Small intestine (tissue), 7 donors: ENCODE results near the gene CUL3. TPM values are rescaled to one million over a fixed set of nuclear protein-coding genes. Genes with fewer than 3 reads are reported as not detected.

Experiments used
- DNase-seq, 2 donors: peaks; one replicate each; pipeline versions ENCODE4 v3.0.0 to v3.0.0-alpha.2; 2013
- FAIRE-seq: peaks from 2 replicates; lab custom pipeline; 2012; peaks lifted over from hg19 to GRCh38; lab: Jason Lieb, UNC
- H3K27ac ChIP-seq, 3 donors: one replicate each; pipeline ENCODE4 v1.5.1; 2013; ENCODE audit warnings: low read length in 2 of 3, mild to moderate bottlenecking in 2 of 3, control low read depth in 1 of 3, inconsistent platforms in 1 of 3, low read depth in 1 of 3, moderate library complexity in 1 of 3
- H3K27me3 ChIP-seq, 3 donors: one replicate each; pipeline ENCODE4 v1.6.1; 2013; ENCODE audit warnings: low read length in 3 of 3, inconsistent platforms in 1 of 3; ENCODE audit not compliant: control insufficient read depth in 3 of 3, insufficient read depth in 3 of 3
- H3K36me3 ChIP-seq, 3 donors: one replicate each; pipeline ENCODE4 v1.6.1; 2013; ENCODE audit warnings: low read length in 3 of 3, inconsistent platforms in 1 of 3, low read depth in 1 of 3, mild to moderate bottlenecking in 1 of 3, moderate library complexity in 1 of 3; ENCODE audit not compliant: control insufficient read depth in 3 of 3, insufficient read depth in 2 of 3
- H3K4me1 ChIP-seq, 3 donors: one replicate each; pipeline ENCODE4 v1.6.1; 2013; ENCODE audit warnings: low read length in 2 of 3, inconsistent platforms in 1 of 3, low read depth in 1 of 3, mild to moderate bottlenecking in 1 of 3, moderate library complexity in 1 of 3; ENCODE audit not compliant: control insufficient read depth in 3 of 3, insufficient read depth in 2 of 3
- H3K4me3 ChIP-seq, 3 donors: one replicate each; pipeline ENCODE4 v1.5.1; 2013; ENCODE audit warnings: low read length in 3 of 3, control low read depth in 1 of 3, inconsistent platforms in 1 of 3, low read depth in 1 of 3, mild to moderate bottlenecking in 1 of 3, moderate library complexity in 1 of 3
- H3K9me3 ChIP-seq, 2 donors: one replicate each; pipeline ENCODE4 v1.6.1; 2013; ENCODE audit warnings: low read depth in 1 of 2, low read length in 1 of 2; ENCODE audit not compliant: control insufficient read depth in 2 of 2, insufficient read depth in 1 of 2
- WGBS, 3 donors: extraction: QIAGEN DNeasy Blood & Tissue Kit; methylation state at CpG; one replicate each; pipeline ENCODE4 v1.1.7; 2013; 5-methylcytosine and 5-hydroxymethylcytosine counted together
- polyA plus RNA-seq, 4 donors: library from polyadenylated mRNA; stranded (reverse) in 3 of 4; unstranded in 1 of 4; fragments of 200-250 nt in 3 of 4; fragments of 120-200 nt in 1 of 4; gene quantifications; one replicate each; pipeline versions ENCODE4 v1.2.1 to v1.2.3, GENCODE V29; 2013
- donor health status: healthy with polysubstance abuse.
- donor health status: control.
- donor health status: control.
- donor health status: Bipolar disorder and iron deficiency.
- donor health status: healthy.

CUL3 gene
- polyA plus RNA-seq, 4 donors = 56.7 to 102 (median 77.6) TPM

DNA sequence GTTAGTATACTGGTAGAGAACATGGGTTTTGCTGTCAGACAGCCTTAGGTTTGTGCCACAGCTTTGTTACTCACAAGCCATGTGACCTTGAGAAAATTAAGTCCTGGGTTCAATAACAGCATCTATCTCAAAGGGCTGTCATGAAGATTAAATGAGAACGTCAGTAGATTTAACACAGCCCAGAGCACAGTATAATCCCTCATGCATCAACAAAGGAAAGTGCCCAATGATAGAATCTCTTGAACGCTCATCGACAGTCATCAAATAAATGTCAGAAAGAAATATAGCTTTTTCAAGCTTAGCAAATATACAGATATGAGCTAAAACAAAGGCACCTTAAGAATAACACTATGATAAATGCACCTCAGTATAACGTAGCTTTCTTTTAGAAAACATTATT lies 22.3 kb downstream of the CUL3 start:
- WGBS, 3 donors = 82 to 90% (median 86%) methylated on average over 4 of the region's 4 CpGs
- no peak for FAIRE-seq
- Histone ChIP-seq H3K27ac (no peak overlapping the region), H3K4me1 (peaks cover 0 to 13% (median 0%) of the 10 kb centered on the region in 3 donors), H3K4me3 (no peak overlapping the region), H3K27me3 (no peaks in the 10 kb centered on the region), H3K9me3 (peaks cover 0 to 13% of the 10 kb centered on the region in 2 donors), H3K36me3 (peaks cover 0 to 6% (median 0%) of the 10 kb centered on the region in 3 donors)
- no peak for DNase-seq

DNA sequence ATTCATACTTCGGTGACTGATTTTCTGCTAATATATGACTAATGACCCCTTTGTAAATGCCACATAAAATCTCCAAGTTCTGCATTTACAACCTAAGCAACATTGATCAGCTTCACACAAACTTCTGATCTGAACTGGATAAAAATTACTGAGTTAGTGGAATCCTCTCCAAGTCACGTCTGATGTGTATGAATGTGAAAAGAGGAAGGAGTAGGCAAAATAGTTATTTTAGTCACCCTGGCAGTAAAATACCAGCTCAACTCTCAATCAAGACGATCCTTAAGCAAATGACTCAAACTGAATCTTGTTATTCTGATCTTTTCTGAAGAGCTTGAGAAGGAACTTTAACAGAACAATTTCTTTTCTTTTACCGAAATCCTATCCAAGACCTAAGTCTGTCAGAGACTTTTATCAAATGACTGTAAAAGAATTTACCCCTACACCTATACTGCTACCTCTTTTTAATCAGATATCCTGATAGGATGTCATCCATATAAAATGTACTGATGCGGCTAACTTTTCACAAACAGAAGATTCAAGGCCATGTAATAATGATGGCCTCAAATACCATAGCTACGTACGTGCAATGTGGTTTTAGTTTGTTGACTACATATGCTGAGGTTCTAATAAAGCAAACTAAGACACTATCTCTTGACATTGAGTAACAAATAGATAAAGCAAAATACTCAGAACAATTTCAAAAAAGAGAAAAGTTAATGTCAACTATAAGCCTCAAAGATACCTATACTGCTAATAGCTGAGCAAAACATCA lies 23.7 kb downstream of the CUL3 start:
- no peak overlapping the region for H3K27ac ChIP-seq
- no peak overlapping the region for H3K4me3 ChIP-seq
- H3K4me1 ChIP-seq = peaks cover 0 to 13% (median 0%) of the 10 kb centered on the region in 3 donors
- H3K36me3 ChIP-seq = peaks cover 0 to 3% (median 0%) of the 10 kb centered on the region in 3 donors
- H3K9me3 ChIP-seq = peaks cover 0 to 4% of the 10 kb centered on the region in 2 donors
- H3K27me3 ChIP-seq = no peaks in the 10 kb centered on the region
- FAIRE-seq = no peak
- WGBS, 3 donors = 61 to 84% (median 64%) methylated on average over 7 of the region's 7 CpGs
- DNase-seq = no peak

DNA sequence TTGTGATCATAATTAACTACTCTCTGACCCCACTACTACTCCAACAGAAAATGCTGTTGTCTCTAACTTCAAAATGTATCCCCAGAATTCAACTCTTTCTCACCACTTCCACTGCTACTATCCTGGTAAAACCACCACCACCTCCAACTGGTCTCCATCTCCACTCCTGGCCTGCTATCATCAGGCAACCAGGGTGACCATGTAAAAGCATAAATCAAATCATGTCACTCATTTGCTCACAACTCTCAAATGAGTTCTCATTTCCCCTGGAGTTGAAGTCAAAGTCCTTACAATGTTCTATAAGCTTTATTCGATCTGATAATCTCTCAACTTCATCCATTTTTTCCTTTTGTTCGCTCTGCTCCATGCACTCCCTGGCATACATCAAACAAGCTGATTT lies 24.6 kb downstream of the CUL3 start:
- FAIRE-seq (no peak), DNase-seq (no peak)
- WGBS, 3 donors = 66 to 83% (median 81%) methylated on average over 2 of the region's 2 CpGs
- H3K36me3 ChIP-seq = peaks cover 0 to 3% (median 0%) of the 10 kb centered on the region in 3 donors
- peaks cover 0 to 13% (median 0%) of the 10 kb centered on the region in 3 donors for H3K4me1 ChIP-seq
- no peak overlapping the region for H3K4me3 ChIP-seq
- no peaks in the 10 kb centered on the region for H3K27me3 ChIP-seq
- no peak overlapping the region for H3K27ac ChIP-seq
- no peaks in the 10 kb centered on the region for H3K9me3 ChIP-seq

DNA sequence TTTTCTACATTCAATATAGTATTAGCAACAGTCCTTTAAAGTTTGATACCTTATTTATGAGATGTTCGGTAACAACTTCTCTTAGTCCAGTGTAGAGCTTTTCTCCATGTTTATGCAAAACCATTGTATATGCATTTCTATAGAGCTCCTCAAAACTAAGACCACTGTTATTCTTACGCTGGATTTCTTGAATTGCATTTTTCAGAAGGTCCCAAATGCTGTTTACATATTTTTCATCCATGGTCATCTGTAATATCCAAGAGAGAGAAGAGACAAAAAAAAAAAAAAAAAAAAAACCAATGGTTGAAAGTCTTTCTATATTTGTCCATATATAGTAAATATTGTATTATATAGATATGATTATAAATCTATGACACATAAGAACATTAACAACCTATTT lies 27.6 kb downstream of the CUL3 start:
- 77 to 94% (median 89%) methylated on average over 2 of the region's 2 CpGs for WGBS, 3 donors

DNA sequence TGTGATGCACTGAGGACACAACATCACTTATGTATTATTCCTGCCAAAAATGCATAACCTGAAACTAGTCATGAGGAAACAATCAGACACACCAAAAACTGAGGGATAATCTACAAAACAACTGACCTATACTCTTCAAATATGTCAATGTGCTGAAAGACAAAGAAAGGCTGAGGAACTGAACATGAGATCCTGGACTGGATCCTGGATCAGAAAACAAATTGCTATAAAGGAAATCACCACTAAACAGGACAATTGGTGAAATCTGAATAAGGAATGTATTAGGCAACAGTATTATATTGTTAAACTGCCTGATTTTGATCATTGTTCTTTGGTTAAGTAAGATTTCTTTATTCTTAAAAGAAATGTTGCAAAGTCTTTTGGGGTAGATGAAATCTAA lies 28.8 kb downstream of the CUL3 start:
- Histone ChIP-seq H3K27ac (no peak overlapping the region), H3K4me3 (no peak overlapping the region), H3K27me3 (no peaks in the 10 kb centered on the region), H3K9me3 (no peaks in the 10 kb centered on the region), H3K4me1 (peaks cover 0 to 9% (median 0%) of the 10 kb centered on the region in 3 donors), H3K36me3 (no peaks in the 10 kb centered on the region)
- no peak for DNase-seq
- no peak for FAIRE-seq

More for the DNA sequence above, 27.6 kb downstream of the CUL3 start:
- H3K9me3 ChIP-seq = no peaks in the 10 kb centered on the region
- H3K27ac ChIP-seq = no peak overlapping the region
- no peaks in the 10 kb centered on the region for H3K27me3 ChIP-seq
- peaks cover 0 to 9% (median 0%) of the 10 kb centered on the region in 3 donors for H3K4me1 ChIP-seq
- H3K36me3 ChIP-seq = peaks cover 0 to 3% (median 0%) of the 10 kb centered on the region in 3 donors
- H3K4me3 ChIP-seq = no peak overlapping the region
- DNase-seq (no peak), FAIRE-seq (peak; percentile 90)

DNA sequence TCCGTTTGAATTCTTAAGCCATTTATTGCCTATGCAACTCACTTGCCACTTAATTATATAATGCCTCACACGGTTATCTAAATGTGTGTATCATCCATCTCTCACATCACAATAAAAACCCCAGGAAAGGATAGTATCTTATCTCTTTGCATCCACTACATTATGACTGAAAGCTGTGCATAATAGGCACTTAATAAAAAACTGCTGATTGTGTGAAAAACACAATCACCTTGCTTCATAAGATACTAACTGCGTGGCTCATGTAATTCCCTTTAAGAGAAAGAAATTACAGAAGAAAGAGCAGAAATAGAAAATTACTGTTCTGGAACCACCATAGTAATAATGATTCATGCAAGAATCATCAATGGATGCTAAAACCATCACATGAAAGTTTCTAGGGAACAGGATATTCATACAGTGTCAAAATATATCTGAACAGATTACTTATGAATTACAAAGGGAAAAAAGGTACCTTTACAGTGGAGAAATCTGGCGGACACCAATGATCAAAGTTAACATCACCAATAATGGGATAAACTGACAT lies 29.3 kb downstream of the CUL3 start:
- FAIRE-seq = no peak
- Histone ChIP-seq H3K9me3 (no peaks in the 10 kb centered on the region), H3K4me3 (no peak overlapping the region), H3K27me3 (no peaks in the 10 kb centered on the region), H3K4me1 (peaks cover 0 to 5% (median 0%) of the 10 kb centered on the region in 3 donors), H3K27ac (no peak overlapping the region), H3K36me3 (no peaks in the 10 kb centered on the region)
- DNase-seq = no peak
- 76 to 85% (median 83%) methylated on average over 4 of the region's 4 CpGs for WGBS, 3 donors

DNA sequence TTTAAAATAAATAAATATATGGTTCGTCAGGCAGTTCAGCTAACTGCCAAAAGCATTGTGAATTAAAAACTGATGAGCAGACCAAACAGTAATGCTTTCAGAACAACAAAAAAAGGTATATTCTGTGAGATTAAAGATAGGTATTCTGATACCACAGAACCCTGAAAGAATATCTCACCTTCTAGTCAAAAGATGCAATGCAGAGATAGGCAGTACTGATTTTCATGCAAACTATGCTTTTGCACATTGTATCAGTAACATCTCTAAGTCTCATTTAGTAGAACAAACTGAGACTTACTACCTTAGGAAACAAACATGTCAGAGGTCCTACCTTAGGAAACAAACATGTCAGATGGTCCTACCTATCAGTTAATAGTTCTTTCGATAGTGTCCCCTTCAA lies 32.4 kb downstream of the CUL3 start:
- whole genome bisulfite sequencing, 3 donors = 87 to 95% (median 92%) methylated on average over 2 of the region's 2 CpGs
- Histone ChIP-seq H3K36me3 (peaks cover 0 to 6% (median 0%) of the 10 kb centered on the region in 3 donors), H3K4me1 (no peaks in the 10 kb centered on the region), H3K27ac (no peak overlapping the region), H3K9me3 (no peaks in the 10 kb centered on the region), H3K4me3 (no peak overlapping the region), H3K27me3 (no peaks in the 10 kb centered on the region)
- FAIRE-seq (no peak), DNase-seq (no peak)

DNA sequence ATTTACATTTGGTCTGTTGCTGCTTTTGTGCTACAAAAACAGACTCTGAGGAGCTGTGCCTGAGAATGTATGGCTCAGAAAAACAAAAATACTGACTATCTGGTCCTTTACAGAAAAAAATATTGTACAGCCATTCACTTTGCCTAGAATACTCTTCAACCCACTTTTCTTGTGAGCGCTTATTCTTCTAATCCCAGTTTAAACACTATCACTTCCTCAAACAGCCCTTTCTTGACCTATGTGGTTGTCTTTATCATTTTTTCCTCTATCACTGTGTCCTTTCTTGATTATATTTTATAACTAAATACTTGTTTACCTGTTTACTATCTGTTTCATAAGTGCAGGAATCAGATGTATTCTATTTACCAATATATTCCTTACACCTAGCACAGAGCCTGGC lies 33.5 kb downstream of the CUL3 start:
- 88 to 97% (median 97%) methylated on average over 1 of the region's 1 CpG for WGBS, 3 donors
- Histone ChIP-seq H3K27me3 (no peaks in the 10 kb centered on the region), H3K9me3 (no peaks in the 10 kb centered on the region), H3K27ac (no peak overlapping the region), H3K4me1 (no peaks in the 10 kb centered on the region), H3K4me3 (no peak overlapping the region), H3K36me3 (peaks cover 0 to 6% (median 0%) of the 10 kb centered on the region in 3 donors)
- no peak for DNase-seq
- FAIRE-seq = no peak
